ENCODE data around the gene LCNL1. TPM values are rescaled to one million over a fixed set of nuclear protein-coding genes. Genes with fewer than 3 reads are reported as not detected.

LCNL1 gene
- total and polyA plus RNA-seq, 8 donors, result 0.19 to 0.25 TPM; not detected in 6

GRCh38 chr9:136974817-136975535, 7.8 kb upstream of the LCNL1 start:
- no peak for TF ChIP-seq CTCF (IDR thresholded peaks at IDR 0.05)
- no peak for TF ChIP-seq POLR2AphosphoS5 (IDR thresholded peaks at IDR 0.05)
- no peak for TF ChIP-seq EP300 (IDR thresholded peaks at IDR 0.05)
- no peak for TF ChIP-seq POLR2A (IDR thresholded peaks at IDR 0.05)
- Histone ChIP-seq H3K36me3 (no peaks in the 10 kb centered on the region), H3K4me3 (no peak overlapping the region), H3K27ac (peak overlapping the region in 3 of 5 donors; percentile 10 to 38 (median 24)), H3K9me3 (no peaks in the 10 kb centered on the region), H3K4me1 (peaks cover 16 to 43% (median 29%) of the 10 kb centered on the region in 4 donors), H3K27me3 (peaks cover 0 to 28% (median 6%) of the 10 kb centered on the region in 3 donors)
- no peak for DNase-seq
- intact Hi-C loops (cut with DNase I; ENCODE audit: low total_unique reads), result no loop called here
- WGBS, 5 donors, result 44 to 62% (median 58%) methylated on average over 8 to 15 of the region's 15 CpGs

DNA sequence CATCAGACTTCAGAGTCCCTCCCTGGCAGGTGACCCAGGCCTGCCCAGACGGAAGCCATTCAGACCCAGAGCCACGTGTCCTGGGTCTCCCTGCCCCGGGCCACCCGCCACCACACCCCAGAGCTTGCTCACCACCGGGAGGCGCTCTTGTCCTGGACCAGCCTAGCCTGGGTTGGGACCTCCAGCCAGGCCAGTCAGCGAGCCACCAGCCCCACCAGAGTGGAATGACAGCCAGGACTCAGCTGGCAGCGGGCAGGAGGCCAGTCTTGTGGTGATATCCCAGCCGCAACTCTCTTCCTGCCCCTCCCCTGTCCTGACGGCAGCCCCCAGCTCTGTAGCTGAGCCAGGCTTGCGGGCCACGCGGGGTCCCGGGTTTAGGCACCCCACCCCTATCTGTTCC, 7.1 kb upstream of the LCNL1 start:
- Histone ChIP-seq H3K4me1 (peaks cover 16 to 43% (median 29%) of the 10 kb centered on the region in 4 donors), H3K4me3 (no peak overlapping the region), H3K27ac (peak overlapping the region in 2 of 5 donors; percentile 10 to 24), H3K27me3 (peaks cover 0 to 21% (median 6%) of the 10 kb centered on the region in 3 donors), H3K36me3 (no peaks in the 10 kb centered on the region), H3K9me3 (no peaks in the 10 kb centered on the region)
- no peak for TF ChIP-seq POLR2AphosphoS5 (IDR thresholded peaks at IDR 0.05)
- TF ChIP-seq EP300 (IDR thresholded peaks at IDR 0.05), result no peak
- no peak for TF ChIP-seq CTCF (IDR thresholded peaks at IDR 0.05)
- no peak for TF ChIP-seq POLR2A (IDR thresholded peaks at IDR 0.05)
- no peak for DNase-seq
- 32 to 67% (median 47%) methylated on average over 9 to 14 of the region's 14 CpGs for WGBS, 5 donors
- intact Hi-C loops (cut with DNase I; ENCODE audit: low total_unique reads), result no loop called here

- H3K36me3 ChIP-seq, result no peaks in the 10 kb centered on the region
- H3K4me3 ChIP-seq, result peak within 1 kb of the TSS; percentile 49 to 62 (median 51)
- 57 to 84% (median 79%) methylated on average over 8 to 10 of the region's 10 CpGs for WGBS, 5 donors
- no peaks in the 10 kb centered on the region for H3K9me3 ChIP-seq
- H3K4me1 ChIP-seq, result peaks cover 16 to 43% (median 29%) of the 10 kb centered on the region in 4 donors
- H3K27ac ChIP-seq, result peak within 1 kb of the TSS; percentile 15 to 66 (median 38)
- TF ChIP-seq EP300 (IDR thresholded peaks at IDR 0.05) (no peak), POLR2AphosphoS5 (IDR thresholded peaks at IDR 0.05) (no peak), POLR2A (IDR thresholded peaks at IDR 0.05) (no peak), CTCF (IDR thresholded peaks at IDR 0.05) (no peak)
- intact Hi-C loops (cut with DNase I; ENCODE audit: low total_unique reads), result no loop called here
- no peak for DNase-seq
- H3K27me3 ChIP-seq, result peaks cover 0 to 30% (median 6%) of the 10 kb centered on the region in 3 donors
Observed at GRCh38 chr9:136977223-136977622, 5.6 kb upstream of the LCNL1 start, which contains the start of gene PTGDS. Gene PTGDS, plus strand, starts transcription at chr9:136977504. Its CDS starts 75 bp downstream, at chr9:136977579.

DNA sequence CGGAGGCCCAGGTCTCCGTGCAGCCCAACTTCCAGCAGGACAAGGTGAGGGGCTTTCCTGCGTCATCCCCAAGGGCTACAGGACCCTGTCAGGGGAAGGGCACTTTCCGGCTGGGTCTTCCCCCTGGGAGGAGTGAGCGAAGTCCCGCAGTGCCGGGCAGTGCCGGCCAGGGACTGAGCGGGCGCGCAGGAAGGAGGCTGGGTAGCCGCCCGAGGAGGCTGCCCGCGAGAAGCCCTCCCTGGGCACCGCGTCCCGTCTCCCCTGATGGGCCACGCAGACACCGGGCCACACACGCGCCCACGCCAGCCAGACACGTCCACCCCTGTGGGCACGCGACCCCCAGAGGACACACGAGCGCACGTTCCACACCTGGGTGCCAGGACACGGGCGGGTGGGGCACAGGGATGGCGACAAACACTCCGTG, 5.1 kb upstream of the LCNL1 start:
- Histone ChIP-seq H3K9me3 (no peaks in the 10 kb centered on the region), H3K4me1 (peaks cover 16 to 43% (median 29%) of the 10 kb centered on the region in 4 donors), H3K4me3 (peak overlapping the region; percentile 49 to 62 (median 51)), H3K27me3 (peaks cover 0 to 35% (median 6%) of the 10 kb centered on the region in 3 donors), H3K27ac (peak overlapping the region in 4 of 5 donors; percentile 15 to 66 (median 51)), H3K36me3 (no peaks in the 10 kb centered on the region)
- intact Hi-C loops (cut with DNase I; ENCODE audit: low total_unique reads), result no loop called here
- no peak for DNase-seq
- no peak for TF ChIP-seq POLR2AphosphoS5 (IDR thresholded peaks at IDR 0.05)
- TF ChIP-seq EP300 (IDR thresholded peaks at IDR 0.05), result no peak
- no peak for TF ChIP-seq CTCF (IDR thresholded peaks at IDR 0.05)
- no peak for TF ChIP-seq POLR2A (IDR thresholded peaks at IDR 0.05)
- 14 to 20% (median 17%) methylated on average over 13 to 33 of the region's 33 CpGs for WGBS, 5 donors
